ENCODE measurements around the gene MEGF11. TPM values are rescaled to one million over a fixed set of nuclear protein-coding genes. Genes with fewer than 3 reads are reported as not detected.

The MEGF11 gene
- total RNA-seq, 4 donors from 2014 or later: 0.20 TPM; not detected in 3

DNA sequence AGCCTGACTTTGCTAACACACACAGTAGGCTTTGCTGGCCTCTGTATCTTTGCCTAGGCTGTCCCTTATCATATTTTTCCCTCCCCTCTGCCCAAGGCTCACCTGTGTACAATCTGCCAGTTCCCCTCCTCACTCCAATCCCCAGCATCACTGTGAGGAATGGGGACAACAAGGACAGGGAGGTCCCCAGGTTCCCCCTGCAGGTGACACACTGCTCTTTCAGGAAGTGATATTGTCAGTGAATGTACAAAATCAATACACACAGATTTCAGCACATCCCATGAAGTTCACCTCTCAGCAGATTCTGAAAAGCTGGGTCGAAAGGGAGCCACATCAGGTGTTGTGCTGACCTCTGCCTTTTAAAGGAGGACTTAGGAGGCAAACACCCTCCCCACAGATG, 206.8 kb downstream of the MEGF11 start:
- intact Hi-C loops (cut with DNase I): no loop called here
- Histone ChIP-seq H3K4me3 (replicated peaks in 1 of 3) (no peak overlapping the region), H3K4me1 (no peaks in the 10 kb centered on the region), H3K9me3 (no peaks in the 10 kb centered on the region), H3K36me3 (no peaks in the 10 kb centered on the region), H3K27ac (no peak overlapping the region), H3K27me3 (no peaks in the 10 kb centered on the region)
- no peak for DNase-seq
- 20 to 92% methylated on average over 1 of the region's 1 CpG for WGBS, 2 donors
- TF ChIP-seq POLR2A (IDR thresholded peaks at IDR 0.05): no peak
- TF ChIP-seq, protein P1, sequence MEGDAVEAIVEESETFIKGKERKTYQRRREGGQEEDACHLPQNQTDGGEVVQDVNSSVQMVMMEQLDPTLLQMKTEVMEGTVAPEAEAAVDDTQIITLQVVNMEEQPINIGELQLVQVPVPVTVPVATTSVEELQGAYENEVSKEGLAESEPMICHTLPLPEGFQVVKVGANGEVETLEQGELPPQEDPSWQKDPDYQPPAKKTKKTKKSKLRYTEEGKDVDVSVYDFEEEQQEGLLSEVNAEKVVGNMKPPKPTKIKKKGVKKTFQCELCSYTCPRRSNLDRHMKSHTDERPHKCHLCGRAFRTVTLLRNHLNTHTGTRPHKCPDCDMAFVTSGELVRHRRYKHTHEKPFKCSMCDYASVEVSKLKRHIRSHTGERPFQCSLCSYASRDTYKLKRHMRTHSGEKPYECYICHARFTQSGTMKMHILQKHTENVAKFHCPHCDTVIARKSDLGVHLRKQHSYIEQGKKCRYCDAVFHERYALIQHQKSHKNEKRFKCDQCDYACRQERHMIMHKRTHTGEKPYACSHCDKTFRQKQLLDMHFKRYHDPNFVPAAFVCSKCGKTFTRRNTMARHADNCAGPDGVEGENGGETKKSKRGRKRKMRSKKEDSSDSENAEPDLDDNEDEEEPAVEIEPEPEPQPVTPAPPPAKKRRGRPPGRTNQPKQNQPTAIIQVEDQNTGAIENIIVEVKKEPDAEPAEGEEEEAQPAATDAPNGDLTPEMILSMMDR (IDR thresholded peaks at IDR 0.05): no peak

DNA sequence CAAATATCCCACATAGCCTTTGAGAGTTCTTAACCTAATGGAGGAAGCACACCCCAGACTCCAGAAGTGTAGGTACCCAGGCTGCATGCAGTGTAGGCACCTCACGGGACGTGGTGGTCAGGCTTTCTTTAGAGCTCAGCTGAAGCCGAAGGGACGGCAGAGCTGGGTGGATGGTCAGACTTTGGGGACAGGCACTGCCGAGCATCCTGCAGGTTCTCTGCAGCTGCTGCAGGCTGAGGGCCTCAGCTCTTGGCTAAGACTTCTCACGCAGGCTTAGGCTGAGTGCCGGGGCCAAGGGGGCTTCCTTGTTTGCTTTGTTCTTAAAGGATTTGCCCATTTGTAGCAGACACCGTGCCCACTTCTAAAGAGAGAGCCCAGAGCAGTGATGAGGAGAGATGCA, 207.2 kb downstream of the MEGF11 start:
- intact Hi-C loops (cut with DNase I): no loop called here
- H3K27ac ChIP-seq: no peak overlapping the region
- no peak for TF ChIP-seq POLR2A (IDR thresholded peaks at IDR 0.05)
- TF ChIP-seq, protein P1 (IDR thresholded peaks at IDR 0.05): no peak
- no peaks in the 10 kb centered on the region for H3K27me3 ChIP-seq
- H3K4me3 ChIP-seq (replicated peaks in 1 of 3): no peak overlapping the region
- no peaks in the 10 kb centered on the region for H3K36me3 ChIP-seq
- no peaks in the 10 kb centered on the region for H3K9me3 ChIP-seq
- DNase-seq: no peak
- 44 to 49% methylated on average over 7 to 8 of the region's 8 CpGs for WGBS, 2 donors
- H3K4me1 ChIP-seq: no peaks in the 10 kb centered on the region

DNA sequence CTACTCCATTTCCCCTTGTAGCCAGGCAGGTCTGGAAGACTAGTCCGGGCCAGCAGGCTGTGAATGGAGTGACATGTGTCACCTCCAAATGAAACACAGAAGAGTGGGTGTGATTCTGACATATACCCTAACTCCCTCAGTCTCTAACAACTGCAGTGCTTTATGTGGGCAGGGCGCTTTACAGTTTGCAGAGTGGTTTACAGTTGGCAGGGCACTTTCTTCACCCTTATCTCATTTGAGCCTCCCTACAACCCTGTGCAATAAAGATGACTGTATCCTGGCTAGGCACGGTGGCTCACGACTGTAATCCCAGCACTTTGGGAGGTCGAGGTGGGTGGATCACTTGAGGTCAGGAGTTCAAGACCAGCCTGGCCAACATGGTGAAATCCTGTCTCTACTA, 208.0 kb downstream of the MEGF11 start:
- Histone ChIP-seq H3K27me3 (no peaks in the 10 kb centered on the region), H3K9me3 (no peaks in the 10 kb centered on the region), H3K4me1 (no peaks in the 10 kb centered on the region), H3K36me3 (no peaks in the 10 kb centered on the region), H3K27ac (no peak overlapping the region), H3K4me3 (replicated peaks in 1 of 3) (no peak overlapping the region)
- intact Hi-C loops (cut with DNase I): no loop called here
- no peak for DNase-seq
- 89 to 95% methylated on average over 5 of the region's 5 CpGs for WGBS, 2 donors
- TF ChIP-seq POLR2A (IDR thresholded peaks at IDR 0.05): no peak
- TF ChIP-seq, protein P1 (IDR thresholded peaks at IDR 0.05): no peak

DNA sequence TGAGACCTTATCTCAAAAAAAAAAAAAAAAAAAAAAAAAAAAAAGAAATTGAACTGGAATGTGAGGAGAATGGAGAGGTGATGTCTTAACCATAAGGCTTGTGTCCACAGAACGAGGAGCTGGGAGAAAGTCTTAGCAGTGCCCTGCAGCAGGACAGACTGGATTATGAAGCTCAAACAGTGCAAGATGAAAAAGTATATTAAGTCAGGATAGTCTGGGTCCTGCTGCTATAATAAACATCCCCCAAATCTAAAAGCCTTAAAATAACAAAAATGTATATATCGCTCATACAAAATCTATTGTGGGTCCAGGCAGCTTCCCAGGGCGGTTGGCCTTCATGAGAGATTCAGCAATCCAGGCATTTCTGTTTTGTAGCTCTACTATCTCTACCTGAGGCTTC, 208.7 kb downstream of the MEGF11 start:
- Histone ChIP-seq H3K27ac (no peak overlapping the region), H3K36me3 (no peaks in the 10 kb centered on the region), H3K9me3 (no peaks in the 10 kb centered on the region), H3K4me1 (no peaks in the 10 kb centered on the region), H3K27me3 (no peaks in the 10 kb centered on the region), H3K4me3 (replicated peaks in 1 of 3) (no peak overlapping the region)
- no peak for TF ChIP-seq POLR2A (IDR thresholded peaks at IDR 0.05)
- TF ChIP-seq, protein P1 (IDR thresholded peaks at IDR 0.05): no peak
- intact Hi-C loops (cut with DNase I): no loop called here
- 84 to 88% methylated on average over 3 of the region's 3 CpGs for WGBS, 2 donors
- DNase-seq: no peak

DNA sequence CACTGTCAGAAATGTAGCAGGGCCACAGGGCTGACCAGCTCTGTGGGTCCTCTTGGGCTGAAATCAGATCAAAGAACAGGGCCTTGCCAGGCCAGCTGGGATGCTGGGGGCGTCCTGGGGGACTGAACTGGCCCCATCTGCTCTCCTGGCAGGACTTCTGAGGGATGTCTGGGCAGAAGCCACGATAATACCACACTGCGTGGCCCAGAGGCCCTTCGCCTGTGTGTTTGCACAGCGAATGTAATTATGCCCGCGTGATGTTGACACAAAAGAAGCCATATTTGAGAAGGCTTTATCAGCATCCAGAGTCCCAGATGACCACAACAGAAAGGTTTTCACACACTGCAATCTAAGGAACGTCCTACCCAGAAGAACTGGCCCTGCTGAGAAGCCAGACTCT, 210.3 kb downstream of the MEGF11 start:
- WGBS, 2 donors: 64 to 66% methylated on average over 6 to 7 of the region's 8 CpGs
- Histone ChIP-seq H3K27me3 (no peaks in the 10 kb centered on the region), H3K36me3 (no peaks in the 10 kb centered on the region), H3K4me1 (no peaks in the 10 kb centered on the region), H3K4me3 (replicated peaks in 1 of 3) (no peak overlapping the region), H3K27ac (no peak overlapping the region), H3K9me3 (no peaks in the 10 kb centered on the region)
- no peak for DNase-seq
- TF ChIP-seq POLR2A (IDR thresholded peaks at IDR 0.05): no peak
- TF ChIP-seq, protein P1 (IDR thresholded peaks at IDR 0.05): no peak
- intact Hi-C loops (cut with DNase I): no loop called here
